Endothelial cell (in vitro differentiated cells): ENCODE data around the gene MYOG. TPM values are rescaled to one million over a fixed set of nuclear protein-coding genes. Genes with fewer than 3 reads are reported as not detected.

Experiments
- DNase-seq: peaks from one replicate; pipeline ENCODE4 v3.0.0; 2021; ENCODE audit warnings: low spot score
- H3K27ac Mint-ChIP-seq: one replicate; pipeline ENCODE4 v1.8.0; 2021; ENCODE audit warnings: mixed read lengths, inconsistent platforms; ENCODE audit not compliant: unreplicated experiment
- H3K27me3 Mint-ChIP-seq: one replicate; pipeline ENCODE4 v1.8.0; 2021; ENCODE audit warnings: mild to moderate bottlenecking, moderate library complexity, mixed read lengths, inconsistent platforms; ENCODE audit not compliant: unreplicated experiment
- H3K36me3 Mint-ChIP-seq: one replicate; pipeline ENCODE4 v1.8.0; 2021; ENCODE audit warnings: mild to moderate bottlenecking, low read depth, mixed read lengths, inconsistent platforms; ENCODE audit not compliant: unreplicated experiment
- H3K4me1 Mint-ChIP-seq: one replicate; pipeline ENCODE4 v1.8.0; 2021; ENCODE audit warnings: mild to moderate bottlenecking, mixed read lengths, inconsistent platforms; ENCODE audit not compliant: unreplicated experiment
- H3K4me3 Mint-ChIP-seq: one replicate; pipeline ENCODE4 v1.8.0; 2021; ENCODE audit warnings: mild to moderate bottlenecking, mixed read lengths, inconsistent platforms; ENCODE audit not compliant: unreplicated experiment
- H3K9me3 Mint-ChIP-seq: one replicate; pipeline ENCODE4 v1.8.0; 2021; ENCODE audit warnings: mixed read lengths, inconsistent platforms; ENCODE audit not compliant: unreplicated experiment
- total RNA-seq: library from RNA; stranded (reverse); fragmentation: NEBNext Ultra II Directional; extraction: Animal tissue kit (Norgen Biotek cat#: 25700); gene quantifications from one replicate; pipeline ENCODE4 v1.2.1, GENCODE V29; 2021; ENCODE audit not compliant: unreplicated experiment
- TF ChIP-seq, protein P1 (sequence below): fragments of 200-600 bp; sonication (generic); IDR thresholded peaks from one replicate; pipeline ENCODE4 v1.5.0; 2021; ENCODE audit warnings: antibody characterized with exemption; ENCODE audit not compliant: unreplicated experiment

The MYOG gene
- total RNA-seq, 1 donor from 2014 or later = 15.7 TPM

DNA sequence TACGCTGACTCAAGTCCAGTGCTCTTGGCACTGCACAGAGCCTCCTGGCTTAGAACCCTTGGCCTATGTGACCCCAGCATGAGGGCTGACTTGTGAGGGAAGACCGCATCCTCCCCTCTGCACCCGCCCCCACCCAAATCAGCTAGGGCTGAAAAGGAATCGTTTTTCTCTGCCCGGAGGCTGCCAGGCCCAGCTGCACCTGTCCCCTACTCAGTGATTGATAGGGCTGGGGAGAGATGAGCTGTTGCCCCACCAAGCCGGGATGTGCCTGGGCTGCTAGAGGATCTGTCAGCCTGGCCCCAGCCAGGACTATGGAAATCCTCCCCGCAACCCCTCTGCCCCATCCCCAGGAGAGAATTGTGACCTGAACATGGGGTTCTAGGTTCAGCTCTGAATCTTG lies 20.6 kb downstream of the MYOG start:
- no peak overlapping the region for H3K4me3 Mint-ChIP-seq

DNA sequence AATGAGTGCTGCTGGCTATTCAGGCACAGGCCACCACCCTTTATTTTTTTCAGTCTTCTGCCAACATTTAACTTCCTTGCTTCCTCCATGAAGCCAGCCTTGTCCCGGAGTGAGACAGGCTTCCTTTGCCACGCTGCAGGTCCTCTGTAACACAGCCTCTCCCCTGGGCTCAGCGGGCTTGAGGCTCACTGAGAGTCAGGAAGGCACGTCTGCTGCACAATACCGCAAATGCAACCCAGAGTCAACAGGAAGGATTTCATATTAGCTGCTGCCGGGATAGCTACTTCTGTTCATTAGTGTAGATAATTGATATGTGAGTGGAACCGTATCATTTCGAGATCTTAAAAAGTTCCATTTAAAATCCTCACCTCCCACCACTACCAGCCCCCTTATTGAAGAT lies 22.5 kb downstream of the MYOG start:
- no peak for DNase-seq

More for the DNA sequence above, 20.6 kb downstream of the MYOG start:
- Mint-ChIP-seq H3K4me1 (peaks cover 19% of the 10 kb centered on the region), H3K27me3 (peaks cover 6% of the 10 kb centered on the region), H3K27ac (no peak overlapping the region), H3K9me3 (no peaks in the 10 kb centered on the region), H3K36me3 (peaks cover 3% of the 10 kb centered on the region)
- no peak for DNase-seq
- TF ChIP-seq, protein P1, sequence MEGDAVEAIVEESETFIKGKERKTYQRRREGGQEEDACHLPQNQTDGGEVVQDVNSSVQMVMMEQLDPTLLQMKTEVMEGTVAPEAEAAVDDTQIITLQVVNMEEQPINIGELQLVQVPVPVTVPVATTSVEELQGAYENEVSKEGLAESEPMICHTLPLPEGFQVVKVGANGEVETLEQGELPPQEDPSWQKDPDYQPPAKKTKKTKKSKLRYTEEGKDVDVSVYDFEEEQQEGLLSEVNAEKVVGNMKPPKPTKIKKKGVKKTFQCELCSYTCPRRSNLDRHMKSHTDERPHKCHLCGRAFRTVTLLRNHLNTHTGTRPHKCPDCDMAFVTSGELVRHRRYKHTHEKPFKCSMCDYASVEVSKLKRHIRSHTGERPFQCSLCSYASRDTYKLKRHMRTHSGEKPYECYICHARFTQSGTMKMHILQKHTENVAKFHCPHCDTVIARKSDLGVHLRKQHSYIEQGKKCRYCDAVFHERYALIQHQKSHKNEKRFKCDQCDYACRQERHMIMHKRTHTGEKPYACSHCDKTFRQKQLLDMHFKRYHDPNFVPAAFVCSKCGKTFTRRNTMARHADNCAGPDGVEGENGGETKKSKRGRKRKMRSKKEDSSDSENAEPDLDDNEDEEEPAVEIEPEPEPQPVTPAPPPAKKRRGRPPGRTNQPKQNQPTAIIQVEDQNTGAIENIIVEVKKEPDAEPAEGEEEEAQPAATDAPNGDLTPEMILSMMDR = no peak

DNA sequence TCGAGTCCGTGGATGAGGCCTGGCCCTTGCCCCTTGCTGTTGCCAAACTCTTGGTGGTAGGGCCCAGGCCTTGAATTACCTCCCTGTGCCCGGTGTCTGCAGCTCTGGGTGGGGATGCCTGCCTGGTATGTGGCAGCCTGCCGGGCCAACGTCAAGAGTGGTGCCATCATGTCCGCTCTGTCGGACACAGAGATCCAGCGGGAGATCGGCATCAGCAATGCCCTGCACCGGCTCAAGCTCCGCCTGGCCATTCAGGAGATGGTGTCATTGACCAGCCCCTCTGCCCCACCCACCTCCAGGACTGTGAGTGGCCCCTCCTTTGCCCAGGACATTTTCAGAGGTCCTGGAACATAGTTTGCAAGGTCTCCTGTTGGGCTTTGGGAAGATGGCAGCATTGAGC lies 25.7 kb downstream of the MYOG start:
- no peak for DNase-seq
- Mint-ChIP-seq H3K36me3 (peaks cover 4% of the 10 kb centered on the region), H3K27ac (no peak overlapping the region), H3K27me3 (no peaks in the 10 kb centered on the region), H3K9me3 (no peaks in the 10 kb centered on the region), H3K4me1 (peaks cover 15% of the 10 kb centered on the region), H3K4me3 (no peak overlapping the region)
- TF ChIP-seq, protein P1 = no peak

More for the DNA sequence above, 22.5 kb downstream of the MYOG start:
- Mint-ChIP-seq H3K4me1 (peaks cover 8% of the 10 kb centered on the region), H3K27me3 (peaks cover 4% of the 10 kb centered on the region), H3K9me3 (no peaks in the 10 kb centered on the region), H3K36me3 (peaks cover 3% of the 10 kb centered on the region), H3K27ac (no peak overlapping the region), H3K4me3 (no peak overlapping the region)
- TF ChIP-seq, protein P1 = no peak

DNA sequence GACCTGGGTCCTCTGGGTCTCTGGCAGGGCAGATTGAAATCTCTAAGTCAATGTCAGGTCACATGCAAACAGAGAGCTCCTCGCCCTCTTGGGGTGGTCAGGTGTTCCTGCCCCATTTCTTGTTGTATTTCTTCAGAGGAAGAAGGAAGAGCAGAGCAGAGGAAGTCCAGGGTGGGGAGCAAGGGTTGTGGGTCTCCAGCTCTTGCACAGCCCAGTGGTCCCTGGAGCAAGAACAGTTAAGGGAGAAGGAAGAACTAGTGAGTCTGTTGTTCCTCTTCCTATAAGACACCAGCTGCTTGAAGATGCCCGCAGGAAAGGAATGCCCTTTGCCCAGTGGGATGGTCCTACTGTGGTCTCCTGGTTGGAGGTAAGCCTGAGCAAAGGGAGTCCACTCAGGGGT lies 26.3 kb downstream of the MYOG start:
- TF ChIP-seq, protein P1 = no peak
- peaks cover 4% of the 10 kb centered on the region for H3K36me3 Mint-ChIP-seq
- H3K27me3 Mint-ChIP-seq = no peaks in the 10 kb centered on the region
- no peaks in the 10 kb centered on the region for H3K9me3 Mint-ChIP-seq
- no peak overlapping the region for H3K27ac Mint-ChIP-seq
- DNase-seq = no peak
- H3K4me1 Mint-ChIP-seq = peaks cover 15% of the 10 kb centered on the region
- no peak overlapping the region for H3K4me3 Mint-ChIP-seq

DNA sequence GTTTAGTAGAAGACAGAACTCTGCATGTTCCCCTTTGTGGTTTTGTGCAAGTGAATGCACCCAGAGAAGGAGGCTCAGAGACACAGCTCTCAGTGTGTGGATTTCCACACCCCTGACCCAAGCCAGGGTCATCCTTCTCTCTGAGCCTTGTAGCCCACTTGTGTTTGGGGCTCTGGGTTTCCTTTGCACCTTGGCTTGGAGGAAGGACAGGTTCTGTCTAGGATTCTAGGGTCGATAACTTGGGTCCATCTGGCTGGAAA lies 27.2 kb downstream of the MYOG start:
- H3K27ac Mint-ChIP-seq = no peak overlapping the region

More for the DNA sequence above, 27.2 kb downstream of the MYOG start:
- no peak overlapping the region for H3K4me3 Mint-ChIP-seq
- H3K4me1 Mint-ChIP-seq = peaks cover 15% of the 10 kb centered on the region
- TF ChIP-seq, protein P1 = no peak
- peaks cover 4% of the 10 kb centered on the region for H3K36me3 Mint-ChIP-seq
- DNase-seq = no peak
- no peaks in the 10 kb centered on the region for H3K9me3 Mint-ChIP-seq
- H3K27me3 Mint-ChIP-seq = no peaks in the 10 kb centered on the region
